ENCODE data around the gene KCNMB1. TPM values are rescaled to one million over a fixed set of nuclear protein-coding genes. Genes with fewer than 3 reads are reported as not detected.

KCNMB1 gene
- polyA plus RNA-seq, 1 donor (not counting 4 experiments of a cell fraction or from before 2014, with no cell fraction given): not detected

DNA sequence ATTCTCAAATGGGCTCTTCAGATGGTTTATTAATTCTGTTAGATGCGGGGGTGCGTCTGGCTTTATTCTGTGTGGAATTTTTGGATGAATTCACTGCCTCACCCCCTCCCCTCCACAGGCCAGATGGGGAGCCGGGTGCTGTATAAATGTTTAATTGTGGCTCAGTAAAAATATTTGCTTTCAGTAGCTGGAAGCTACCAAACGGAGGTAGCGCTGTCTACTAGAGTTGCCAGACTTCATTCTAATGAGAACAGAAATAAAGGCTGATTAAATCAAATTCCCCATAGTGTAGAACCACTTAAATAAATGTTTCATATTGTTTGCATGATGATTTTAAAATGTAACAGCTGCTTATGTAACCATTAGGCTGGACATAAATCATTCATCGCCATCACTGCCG is 34.5 kb upstream of the KCNMB1 start:
- Histone ChIP-seq H3K79me2 (ENCODE audit: control insufficient read depth, insufficient read depth, low read length) (no peaks in the 10 kb centered on the region), H3K9me1 (ENCODE audit: control insufficient read depth, extremely low read depth, insufficient read depth, low read length) (no peaks in the 10 kb centered on the region), H3K4me1 (ENCODE audit: control insufficient read depth, extremely low read depth, insufficient read depth, low read length) (no peaks in the 10 kb centered on the region), H4K20me1 (ENCODE audit: control insufficient read depth, extremely low read depth, insufficient read depth, low read length) (no peaks in the 10 kb centered on the region), H3K9me3 (ENCODE audit: control insufficient read depth, low read depth, low read length) (no peaks in the 10 kb centered on the region), H3K9ac (ENCODE audit: control insufficient read depth, extremely low read depth, insufficient read depth, low read length) (no peak overlapping the region), H3K4me3 (ENCODE audit: control insufficient read depth in 2 of 3, extremely low read depth in 1 of 3, insufficient read depth in 2 of 3, low read depth in 1 of 3, low read length in 3 of 3) (no peak overlapping the region), H3K4me2 (ENCODE audit: control insufficient read depth, extremely low read depth, insufficient read depth, low read depth, low read length) (no peak overlapping the region), H3K36me3 (ENCODE audit: control insufficient read depth in 2 of 2, extremely low read depth in 1 of 2, insufficient read depth in 2 of 2, low read length in 2 of 2) (no peaks in the 10 kb centered on the region), H2AFZ (ENCODE audit: control insufficient read depth, low read length) (no peak overlapping the region), H3K27ac (ENCODE audit: control insufficient read depth, insufficient read depth, low read length) (no peak overlapping the region), H3K27me3 (ENCODE audit: control insufficient read depth, extremely low read depth, insufficient read depth, low read length) (peaks cover 10% of the 10 kb centered on the region)
- no peak for DNase-seq (ENCODE audit: low read depth, low spot score)
- FAIRE-seq: no peak
- TF ChIP-seq CTCF (optimal IDR thresholded peaks at IDR 0.05 in 1 of 3, IDR thresholded peaks at IDR 0.05 in 1 of 3, conservative IDR thresholded peaks at IDR 0.05 in 1 of 3; ENCODE audit: extremely low read depth in 1 of 3, insufficient read depth in 2 of 3, low read length in 3 of 3): no peak
- no peak for TF ChIP-seq EZH2 (IDR thresholded peaks at IDR 0.05; ENCODE audit: low read length)
- dilution Hi-C loops (cut with MboI; ENCODE audit: extremely low pct_ligation_motif_present, low sequenced_read_pairs): no loop called here

DNA sequence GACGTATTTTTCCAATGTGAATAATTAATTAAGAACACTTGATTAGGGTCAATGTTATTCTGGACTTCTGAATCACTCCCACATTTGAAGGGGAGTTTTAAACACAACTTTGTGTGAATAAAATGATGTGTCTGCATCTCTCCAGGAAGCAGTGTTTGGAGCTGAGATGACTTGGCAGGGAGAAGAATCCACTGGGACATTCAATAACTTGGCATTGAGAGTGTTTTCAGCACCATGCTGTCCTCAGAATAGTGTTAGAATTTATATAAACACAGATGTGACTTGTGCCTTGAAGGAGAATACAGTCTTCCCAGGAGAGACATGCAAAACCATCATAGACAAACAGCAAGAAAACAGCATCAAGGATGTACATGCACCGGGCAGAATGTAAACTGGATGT is 32.7 kb upstream of the KCNMB1 start:
- Histone ChIP-seq H3K4me2 (ENCODE audit: control insufficient read depth, extremely low read depth, insufficient read depth, low read depth, low read length) (no peak overlapping the region), H3K4me3 (ENCODE audit: control insufficient read depth in 2 of 3, extremely low read depth in 1 of 3, insufficient read depth in 2 of 3, low read depth in 1 of 3, low read length in 3 of 3) (no peak overlapping the region), H3K4me1 (ENCODE audit: control insufficient read depth, extremely low read depth, insufficient read depth, low read length) (no peaks in the 10 kb centered on the region), H3K27ac (ENCODE audit: control insufficient read depth, insufficient read depth, low read length) (no peak overlapping the region), H3K9ac (ENCODE audit: control insufficient read depth, extremely low read depth, insufficient read depth, low read length) (no peak overlapping the region), H4K20me1 (ENCODE audit: control insufficient read depth, extremely low read depth, insufficient read depth, low read length) (no peaks in the 10 kb centered on the region), H2AFZ (ENCODE audit: control insufficient read depth, low read length) (no peak overlapping the region), H3K27me3 (ENCODE audit: control insufficient read depth, extremely low read depth, insufficient read depth, low read length) (peaks cover 10% of the 10 kb centered on the region), H3K36me3 (ENCODE audit: control insufficient read depth in 2 of 2, extremely low read depth in 1 of 2, insufficient read depth in 2 of 2, low read length in 2 of 2) (no peaks in the 10 kb centered on the region), H3K79me2 (ENCODE audit: control insufficient read depth, insufficient read depth, low read length) (no peaks in the 10 kb centered on the region), H3K9me3 (ENCODE audit: control insufficient read depth, low read depth, low read length) (no peaks in the 10 kb centered on the region), H3K9me1 (ENCODE audit: control insufficient read depth, extremely low read depth, insufficient read depth, low read length) (no peaks in the 10 kb centered on the region)
- TF ChIP-seq EZH2 (IDR thresholded peaks at IDR 0.05; ENCODE audit: low read length) (no peak), CTCF (optimal IDR thresholded peaks at IDR 0.05 in 1 of 3, IDR thresholded peaks at IDR 0.05 in 1 of 3, conservative IDR thresholded peaks at IDR 0.05 in 1 of 3; ENCODE audit: extremely low read depth in 1 of 3, insufficient read depth in 2 of 3, low read length in 3 of 3) (no peak)
- no peak for DNase-seq (ENCODE audit: low read depth, low spot score)
- FAIRE-seq: no peak
- dilution Hi-C loops (cut with MboI; ENCODE audit: extremely low pct_ligation_motif_present, low sequenced_read_pairs): no loop called here
